PFSK-1 (cell line): Measurements from ENCODE around the gene ACKR3.

Experiments
- POLR2AphosphoS5 ChIP-seq: IDR thresholded peaks from 2 replicates; pipeline ENCODE4 v1.6.1; 2012; ENCODE audit warnings: low read depth, mild to moderate bottlenecking, control low read depth, low read length, moderate library complexity
- REST ChIP-seq, 2 experiments: IDR thresholded peaks; 2 replicates each; pipeline versions ENCODE4 v1.6.1 to v1.8.0; 2011 to 2012; ENCODE audit warnings: low read depth in 2 of 2, low read length in 2 of 2, control low read depth in 1 of 2, inconsistent platforms in 1 of 2, mild to moderate bottlenecking in 1 of 2, moderate library complexity in 1 of 2; ENCODE audit not compliant: insufficient read depth in 1 of 2
- SIN3A ChIP-seq: IDR thresholded peaks from 2 replicates; pipeline ENCODE4 v1.6.1; 2012; ENCODE audit warnings: mild to moderate bottlenecking, low read length, moderate library complexity, borderline replicate concordance; ENCODE audit not compliant: insufficient read depth
- TAF1 ChIP-seq: IDR thresholded peaks from 2 replicates; pipeline ENCODE4 v1.6.1; 2012; ENCODE audit warnings: low read length, control low read depth, borderline replicate concordance; ENCODE audit not compliant: insufficient read depth

- TF ChIP-seq POLR2AphosphoS5 (no peak), SIN3A (no peak), TAF1 (no peak), REST (IDR thresholded peaks at IDR 0.05; ENCODE audit: insufficient read depth in 1 of 2, low read depth in 2 of 2, low read length in 2 of 2) (no peak)
Observed at GRCh38 chr2:236593531-236593930, 23.9 kb downstream of the ACKR3 start.
